Prostate gland (tissue), 2 donors: ENCODE measurements around the gene MEGF10. TPM values are rescaled to one million over a fixed set of nuclear protein-coding genes. Genes with fewer than 3 reads are reported as not detected.

Experiments used
- DNase-seq: peaks from one replicate; pipeline ENCODE4 v3.0.0-alpha.2; 2019; ENCODE audit warnings: low spot score
- H3K27ac ChIP-seq, 2 donors: fragments of 200-600 bp; sonication (generic); 2 replicates each; pipeline ENCODE4 v1.5.1; 2017 to 2019
- H3K27me3 ChIP-seq: fragments of 200-600 bp; sonication (generic); replicated peaks from 2 replicates; pipeline ENCODE4 v1.5.1; 2019; ENCODE audit not compliant: insufficient read depth
- H3K36me3 ChIP-seq, 2 donors: fragments of 200-600 bp; sonication (generic); 1 replicate in 1 of 2; 2 replicates in 1 of 2; pipeline versions ENCODE4 v1.5.1 to v1.8.1; 2017 to 2019
- H3K4me1 ChIP-seq: fragments of 200-600 bp; sonication (generic); replicated peaks from 2 replicates; pipeline ENCODE4 v1.5.1; 2019
- H3K4me3 ChIP-seq, 2 donors: fragments of 200-600 bp; sonication (generic); 2 replicates each; pipeline ENCODE4 v1.5.1; 2017 to 2019
- H3K9me3 ChIP-seq: fragments of 200-600 bp; sonication (generic); 2 replicates; pipeline ENCODE4 v1.5.1; 2017
- POLR2A ChIP-seq: fragments of 450-650 bp; IDR thresholded peaks from one replicate; pipeline ENCODE4 v1.6.1; 2016; ENCODE audit warnings: antibody characterized with exemption, mild to moderate bottlenecking
- POLR2AphosphoS5 ChIP-seq: sonication (generic); formaldehyde crosslinking; IDR thresholded peaks from one replicate; pipeline ENCODE4 v1.6.1; 2017; ENCODE audit warnings: antibody characterized with exemption
- WGBS: methylation state at CpG from one replicate; pipeline ENCODE4 v1.1.5; 2018; 5-methylcytosine and 5-hydroxymethylcytosine counted together
- intact Hi-C: fragments of 100-400 bp; cut with DNase I; formaldehyde crosslinking; loops from one replicate; pipeline ENCODE4 v1.14.2; 2022
- total RNA-seq, 2 donors: library from RNA; depleted of rRNA; stranded (reverse); fragments of >200 nt; gene quantifications; one replicate each; pipeline ENCODE4 v1.1.0, GENCODE V29; 2016
- TF ChIP-seq, protein P1 (sequence below), 4 experiments: fragments of 200-600 bp in 2 of 4; fragments of 450-650 bp in 2 of 4; sonication (generic) in 2 of 4; IDR thresholded peaks; 1 replicate in 3 of 4; 2 replicates in 1 of 4; pipeline ENCODE4 v1.5.1; 2016 to 2019; ENCODE audit warnings: antibody characterized with exemption in 4 of 4, mild to moderate bottlenecking in 2 of 4, moderate library complexity in 2 of 4

Gene MEGF10
- total RNA-seq, 2 donors from 2014 or later, result 0.77 to 7.9 TPM

DNA sequence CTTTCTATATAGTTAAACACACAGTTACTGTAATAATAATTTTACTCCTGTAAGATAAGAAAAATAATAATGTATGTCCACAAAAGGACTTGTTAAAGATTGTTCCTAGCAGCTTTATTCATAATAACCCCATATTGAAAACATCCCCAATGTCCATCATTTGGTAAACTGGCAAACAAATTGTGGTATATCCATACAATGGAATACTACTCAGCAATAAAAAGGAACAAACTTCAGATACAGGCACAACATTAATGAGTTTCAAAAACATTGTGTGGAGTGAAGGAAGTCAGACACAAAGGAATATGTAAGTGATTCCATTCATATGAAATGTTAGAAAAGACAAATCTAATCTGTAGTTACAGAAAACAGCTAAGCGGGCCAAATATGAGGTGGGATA lies 1.9 kb upstream of the MEGF10 start:
- no peaks in the 10 kb centered on the region for H3K4me1 ChIP-seq
- no peaks in the 10 kb centered on the region for H3K36me3 ChIP-seq
- H3K4me3 ChIP-seq, result no peak overlapping the region
- TF ChIP-seq, protein P1, sequence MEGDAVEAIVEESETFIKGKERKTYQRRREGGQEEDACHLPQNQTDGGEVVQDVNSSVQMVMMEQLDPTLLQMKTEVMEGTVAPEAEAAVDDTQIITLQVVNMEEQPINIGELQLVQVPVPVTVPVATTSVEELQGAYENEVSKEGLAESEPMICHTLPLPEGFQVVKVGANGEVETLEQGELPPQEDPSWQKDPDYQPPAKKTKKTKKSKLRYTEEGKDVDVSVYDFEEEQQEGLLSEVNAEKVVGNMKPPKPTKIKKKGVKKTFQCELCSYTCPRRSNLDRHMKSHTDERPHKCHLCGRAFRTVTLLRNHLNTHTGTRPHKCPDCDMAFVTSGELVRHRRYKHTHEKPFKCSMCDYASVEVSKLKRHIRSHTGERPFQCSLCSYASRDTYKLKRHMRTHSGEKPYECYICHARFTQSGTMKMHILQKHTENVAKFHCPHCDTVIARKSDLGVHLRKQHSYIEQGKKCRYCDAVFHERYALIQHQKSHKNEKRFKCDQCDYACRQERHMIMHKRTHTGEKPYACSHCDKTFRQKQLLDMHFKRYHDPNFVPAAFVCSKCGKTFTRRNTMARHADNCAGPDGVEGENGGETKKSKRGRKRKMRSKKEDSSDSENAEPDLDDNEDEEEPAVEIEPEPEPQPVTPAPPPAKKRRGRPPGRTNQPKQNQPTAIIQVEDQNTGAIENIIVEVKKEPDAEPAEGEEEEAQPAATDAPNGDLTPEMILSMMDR (IDR thresholded peaks at IDR 0.05), result no peak
- no peak for TF ChIP-seq POLR2AphosphoS5
- TF ChIP-seq POLR2A, result no peak
- H3K9me3 ChIP-seq, result no peaks in the 10 kb centered on the region
- no peak overlapping the region for H3K27ac ChIP-seq
- 90% methylated on average over 1 of the region's 1 CpG for WGBS
- no peaks in the 10 kb centered on the region for H3K27me3 ChIP-seq
- intact Hi-C loops, result no loop called here
- no peak for DNase-seq

DNA sequence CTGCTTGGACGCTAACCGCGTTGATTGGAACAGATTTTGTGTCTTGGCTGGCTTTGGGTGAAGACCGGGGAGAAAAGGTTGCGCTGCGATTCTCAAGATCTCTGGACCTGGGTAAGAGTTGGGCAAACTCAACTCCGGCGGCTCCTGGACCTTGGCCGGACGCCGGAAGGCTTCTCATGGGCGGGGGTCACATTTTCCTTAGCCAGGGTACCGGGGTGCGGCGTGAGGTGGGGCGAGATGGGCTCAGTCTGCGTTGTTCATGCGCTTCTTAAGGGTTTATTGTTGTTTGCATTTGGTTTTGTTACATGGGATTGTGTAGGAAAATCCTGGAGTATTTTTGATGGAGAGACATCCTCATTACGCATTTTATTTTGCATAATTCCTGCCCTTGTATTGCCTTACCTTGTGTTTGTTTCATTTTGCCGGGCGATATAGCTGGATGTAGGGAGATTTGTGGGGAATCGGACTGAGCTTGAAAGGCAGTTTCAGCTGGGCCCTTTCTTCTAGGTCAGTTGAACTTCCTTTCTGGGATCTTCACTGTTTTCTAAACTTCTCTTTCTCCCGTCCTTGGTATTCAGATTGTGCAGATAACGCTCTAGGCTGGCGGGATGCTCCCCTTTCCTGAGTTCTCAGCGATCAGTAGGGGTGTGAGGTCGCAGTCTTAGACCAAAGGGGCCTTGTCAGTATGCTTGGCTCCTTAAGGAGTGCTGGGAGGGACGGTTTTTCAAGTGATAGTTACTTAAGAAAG lies 524 bp downstream of the MEGF10 start:
- Histone ChIP-seq H3K36me3 (no peaks in the 10 kb centered on the region), H3K9me3 (no peaks in the 10 kb centered on the region), H3K27me3 (no peaks in the 10 kb centered on the region), H3K4me3 (peak overlapping the region in 1 of 2 donors; percentile 11), H3K4me1 (no peaks in the 10 kb centered on the region), H3K27ac (no peak overlapping the region)
- TF ChIP-seq POLR2A, result no peak
- TF ChIP-seq POLR2AphosphoS5, result no peak
- TF ChIP-seq, protein P1 (IDR thresholded peaks at IDR 0.05), result no peak
- intact Hi-C loops, result loop anchor here (2.0 kb wide), 1 partner anchor 202 kb away; no protein-coding TSS in a partner anchor
- no peak for DNase-seq
- WGBS, result 23% methylated on average over 28 of the region's 28 CpGs

GRCh38 chr5:127292030-127292735 lies 1.6 kb downstream of the MEGF10 start:
- no peaks in the 10 kb centered on the region for H3K4me1 ChIP-seq
- H3K36me3 ChIP-seq, result no peaks in the 10 kb centered on the region
- DNase-seq, result no peak
- intact Hi-C loops, result no loop called here
- H3K9me3 ChIP-seq, result no peaks in the 10 kb centered on the region
- H3K27me3 ChIP-seq, result no peaks in the 10 kb centered on the region
- no peak overlapping the region for H3K4me3 ChIP-seq
- 86% methylated on average over 2 of the region's 2 CpGs for WGBS
- TF ChIP-seq, protein P1 (IDR thresholded peaks at IDR 0.05), result no peak
- TF ChIP-seq POLR2AphosphoS5 (no peak), POLR2A (no peak)
- no peak overlapping the region for H3K27ac ChIP-seq

- Histone ChIP-seq H3K4me1 (no peaks in the 10 kb centered on the region), H3K27ac (no peak overlapping the region), H3K9me3 (no peaks in the 10 kb centered on the region), H3K36me3 (no peaks in the 10 kb centered on the region), H3K27me3 (no peaks in the 10 kb centered on the region), H3K4me3 (no peak overlapping the region)
- DNase-seq, result no peak
- TF ChIP-seq POLR2A, result no peak
- TF ChIP-seq, protein P1 (IDR thresholded peaks at IDR 0.05), result no peak
- TF ChIP-seq POLR2AphosphoS5, result no peak
- intact Hi-C loops, result no loop called here
Measured at GRCh38 chr5:127293373-127293772, 2.8 kb downstream of the MEGF10 start.
